Hepatocyte (in vitro differentiated cells): ENCODE data around the gene ZNF283. TPM values are rescaled to one million over a fixed set of nuclear protein-coding genes. Genes with fewer than 3 reads are reported as not detected.
"Not testable (repeated sequence)": the region's sequence is repeated elsewhere in the genome, so short reads cannot be mapped to it uniquely, and the experiment has no call there.

Experiments used
- DNase-seq: peaks from one replicate; pipeline ENCODE4 v3.0.0-alpha.2; 2016; ENCODE audit warnings: low spot score
- H2AFZ ChIP-seq: fragments of 200-600 bp; sonication (generic); 2 replicates; pipeline ENCODE4 v1.6.0; 2016; ENCODE audit warnings: antibody characterized with exemption, mild to moderate bottlenecking
- H3K27ac ChIP-seq: fragments of 200-600 bp; sonication (generic); 2 replicates; pipeline ENCODE4 v1.5.1; 2016; ENCODE audit warnings: mild to moderate bottlenecking
- H3K27me3 ChIP-seq: fragments of 200-600 bp; sonication (generic); 2 replicates; pipeline ENCODE4 v1.6.1; 2016
- H3K36me3 ChIP-seq: fragments of 200-600 bp; sonication (generic); replicated peaks from 2 replicates; pipeline ENCODE4 v1.5.1; 2016; ENCODE audit warnings: low read depth; ENCODE audit not compliant: insufficient read depth
- H3K4me1 ChIP-seq: fragments of 200-600 bp; sonication (generic); 2 replicates; pipeline ENCODE4 v1.5.1; 2016; ENCODE audit warnings: mild to moderate bottlenecking, moderate library complexity; ENCODE audit not compliant: insufficient read depth
- H3K4me2 ChIP-seq: fragments of 200-600 bp; sonication (generic); 2 replicates; pipeline ENCODE4 v1.6.0; 2016
- H3K4me3 ChIP-seq: fragments of 200-600 bp; sonication (generic); 2 replicates; pipeline ENCODE4 v1.5.1; 2016; ENCODE audit warnings: mild to moderate bottlenecking
- H3K79me2 ChIP-seq: fragments of 200-600 bp; sonication (generic); 2 replicates; pipeline ENCODE4 v1.6.0; 2017; ENCODE audit warnings: mild to moderate bottlenecking
- H3K9me2 ChIP-seq: fragments of 200-600 bp; sonication (generic); replicated peaks from 2 replicates; pipeline ENCODE4 v1.6.0; 2017; ENCODE audit warnings: mild to moderate bottlenecking; ENCODE audit not compliant: insufficient read depth
- H3K9me3 ChIP-seq: fragments of 200-600 bp; sonication (generic); 2 replicates; pipeline ENCODE4 v1.5.1; 2016; ENCODE audit warnings: low read depth, mild to moderate bottlenecking
- H4K20me1 ChIP-seq: fragments of 200-600 bp; sonication (generic); 2 replicates; pipeline ENCODE4 v1.6.0; 2016; ENCODE audit warnings: mild to moderate bottlenecking; ENCODE audit not compliant: insufficient read depth, poor library complexity, severe bottlenecking
- EZH2 ChIP-seq: fragments of 200-600 bp; sonication (generic); IDR thresholded peaks from 2 replicates; pipeline ENCODE4 v1.6.1; 2016; ENCODE audit warnings: antibody characterized with exemption, mild to moderate bottlenecking, borderline replicate concordance
- EZH2phosphoT487 ChIP-seq: fragments of 200-600 bp; sonication (generic); IDR thresholded peaks from one replicate; pipeline ENCODE4 v1.6.1; 2018; ENCODE audit warnings: antibody characterized with exemption, mild to moderate bottlenecking, low read depth, moderate library complexity; ENCODE audit not compliant: unreplicated experiment, severe bottlenecking
- WGBS: methylation state at CpG from one replicate; pipeline ENCODE4 v1.1.6; 2016; ENCODE audit warnings: low lambda C conversion rate; ENCODE audit errors: missing lambda C conversion rate; 5-methylcytosine and 5-hydroxymethylcytosine counted together
- polyA plus RNA-seq: library from polyadenylated mRNA; unstranded; fragments of >200 nt; fragmentation: Nextera tagmentation; extraction: Ambion mirVana; gene quantifications from 2 replicates; pipeline ENCODE4 v1.2.1, GENCODE V29; 2016
- total RNA-seq: library from RNA; depleted of rRNA; stranded (reverse); fragments of >200 nt; gene quantifications from 2 replicates; pipeline ENCODE4 v1.2.3, GENCODE V29; 2014
- TF ChIP-seq, protein P1 (sequence below): fragments of 200-600 bp; sonication (generic); IDR thresholded peaks from 2 replicates; pipeline ENCODE4 v1.5.1; 2016; ENCODE audit warnings: antibody characterized with exemption, mild to moderate bottlenecking; ENCODE audit not compliant: poor library complexity

Gene ZNF283
- total and polyA plus RNA-seq, 2 experiments from 2014 or later: 1.8 to 10.7 TPM

DNA sequence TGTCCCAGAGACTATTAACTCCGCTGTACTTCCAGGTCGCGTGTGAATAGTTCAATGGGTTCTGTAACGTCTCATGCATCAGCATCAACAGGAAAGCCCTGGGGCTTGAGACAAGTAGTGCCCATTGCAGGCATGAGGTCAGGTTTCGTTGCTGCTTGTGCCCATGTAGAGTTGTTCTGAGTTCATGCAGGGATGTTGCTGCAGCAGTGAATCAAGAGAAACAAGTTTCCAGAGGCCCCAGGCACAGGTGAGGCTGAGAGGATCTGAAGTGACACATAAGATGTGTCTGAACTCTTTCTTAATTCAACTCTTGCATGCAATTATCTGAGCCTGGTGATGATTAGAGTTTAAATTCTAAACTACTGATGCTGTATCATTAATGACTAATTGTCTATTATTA lies 8.6 kb upstream of the ZNF283 start:
- Histone ChIP-seq H3K27me3 (no peaks in the 10 kb centered on the region), H3K36me3 (no peaks in the 10 kb centered on the region), H3K79me2 (no peaks in the 10 kb centered on the region), H3K4me3 (no peak overlapping the region), H3K9me2 (no peaks in the 10 kb centered on the region), H4K20me1 (no peaks in the 10 kb centered on the region), H3K9me3 (no peaks in the 10 kb centered on the region), H3K4me2 (no peak overlapping the region), H3K27ac (no peak overlapping the region), H2AFZ (no peak overlapping the region), H3K4me1 (no peaks in the 10 kb centered on the region)
- 80% methylated on average over 5 of the region's 5 CpGs for WGBS
- DNase-seq: no peak
- TF ChIP-seq, protein P1, sequence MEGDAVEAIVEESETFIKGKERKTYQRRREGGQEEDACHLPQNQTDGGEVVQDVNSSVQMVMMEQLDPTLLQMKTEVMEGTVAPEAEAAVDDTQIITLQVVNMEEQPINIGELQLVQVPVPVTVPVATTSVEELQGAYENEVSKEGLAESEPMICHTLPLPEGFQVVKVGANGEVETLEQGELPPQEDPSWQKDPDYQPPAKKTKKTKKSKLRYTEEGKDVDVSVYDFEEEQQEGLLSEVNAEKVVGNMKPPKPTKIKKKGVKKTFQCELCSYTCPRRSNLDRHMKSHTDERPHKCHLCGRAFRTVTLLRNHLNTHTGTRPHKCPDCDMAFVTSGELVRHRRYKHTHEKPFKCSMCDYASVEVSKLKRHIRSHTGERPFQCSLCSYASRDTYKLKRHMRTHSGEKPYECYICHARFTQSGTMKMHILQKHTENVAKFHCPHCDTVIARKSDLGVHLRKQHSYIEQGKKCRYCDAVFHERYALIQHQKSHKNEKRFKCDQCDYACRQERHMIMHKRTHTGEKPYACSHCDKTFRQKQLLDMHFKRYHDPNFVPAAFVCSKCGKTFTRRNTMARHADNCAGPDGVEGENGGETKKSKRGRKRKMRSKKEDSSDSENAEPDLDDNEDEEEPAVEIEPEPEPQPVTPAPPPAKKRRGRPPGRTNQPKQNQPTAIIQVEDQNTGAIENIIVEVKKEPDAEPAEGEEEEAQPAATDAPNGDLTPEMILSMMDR: no peak
- TF ChIP-seq EZH2phosphoT487 (no peak), EZH2 (no peak)

DNA sequence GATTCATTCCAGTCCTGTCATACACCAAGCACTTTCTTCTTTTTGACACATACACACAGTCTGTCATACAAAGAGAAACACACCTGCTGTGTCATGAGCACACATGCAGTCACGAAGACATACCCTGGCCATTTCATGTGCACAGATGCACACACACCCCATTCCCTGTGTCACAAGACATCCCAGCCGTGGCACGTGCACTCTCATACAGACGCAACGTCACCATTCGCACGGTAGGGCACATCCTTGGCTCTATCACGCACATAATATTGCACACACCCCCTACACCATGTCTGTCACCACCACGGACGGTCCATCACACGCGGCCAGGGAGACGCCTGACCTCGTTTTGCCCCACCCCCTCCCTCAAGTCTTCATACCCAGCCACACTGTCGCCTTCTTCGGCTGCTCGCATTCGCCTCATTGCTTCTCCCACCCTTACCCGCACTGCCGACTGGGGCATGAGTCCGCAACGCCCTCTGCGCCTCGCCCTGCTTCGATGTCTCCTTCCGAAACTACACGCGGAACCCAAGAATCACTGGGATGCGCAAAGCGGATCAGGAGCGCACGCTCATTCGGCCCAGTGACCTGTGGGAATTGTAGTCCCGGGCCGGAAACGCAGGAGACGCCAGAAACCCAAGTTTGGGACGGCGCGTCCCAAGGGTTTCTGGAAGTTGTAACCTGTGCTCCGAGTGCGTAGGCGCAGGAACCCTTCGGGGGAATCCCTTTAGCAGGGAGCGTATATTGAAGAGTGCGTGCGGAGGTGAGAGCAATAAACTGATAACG lies 6.8 kb upstream of the ZNF283 start:
- Histone ChIP-seq H3K27me3 (no peaks in the 10 kb centered on the region), H3K36me3 (no peaks in the 10 kb centered on the region), H3K4me1 (no peaks in the 10 kb centered on the region), H2AFZ (no peak overlapping the region), H3K4me2 (no peak overlapping the region), H3K4me3 (no peak overlapping the region), H3K9me2 (no peaks in the 10 kb centered on the region), H3K27ac (no peak overlapping the region), H3K79me2 (no peaks in the 10 kb centered on the region), H4K20me1 (no peaks in the 10 kb centered on the region), H3K9me3 (no peaks in the 10 kb centered on the region)
- TF ChIP-seq EZH2 (no peak), EZH2phosphoT487 (no peak)
- TF ChIP-seq, protein P1: no peak
- 93% methylated on average over 45 of the region's 48 CpGs for WGBS
- DNase-seq: no peak

DNA sequence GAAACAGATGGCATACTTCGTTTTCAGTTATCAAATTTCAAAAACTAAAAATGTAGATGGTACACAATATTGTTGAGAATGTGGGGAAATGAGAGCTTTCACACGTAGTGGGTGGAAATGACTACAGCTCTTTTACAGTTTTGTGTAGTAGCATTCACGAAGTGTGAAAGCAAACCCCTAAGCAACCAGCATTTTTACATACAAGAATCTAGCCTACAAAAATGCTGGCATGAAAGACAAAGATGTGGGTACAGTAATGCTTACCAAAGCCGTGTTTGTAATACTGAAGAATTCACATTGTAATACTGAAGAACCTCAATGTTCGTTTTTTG lies 6.3 kb upstream of the ZNF283 start:
- Histone ChIP-seq H2AFZ (no peak overlapping the region), H3K27ac (no peak overlapping the region), H3K9me3 (no peaks in the 10 kb centered on the region), H3K4me1 (no peaks in the 10 kb centered on the region), H3K9me2 (no peaks in the 10 kb centered on the region), H3K79me2 (no peaks in the 10 kb centered on the region), H3K4me3 (no peak overlapping the region), H4K20me1 (no peaks in the 10 kb centered on the region), H3K27me3 (no peaks in the 10 kb centered on the region), H3K36me3 (no peaks in the 10 kb centered on the region), H3K4me2 (no peak overlapping the region)
- DNase-seq: no peak
- 70% methylated on average over 5 of the region's 5 CpGs for WGBS
- TF ChIP-seq EZH2: no peak
- TF ChIP-seq, protein P1: no peak
- TF ChIP-seq EZH2phosphoT487: no peak

DNA sequence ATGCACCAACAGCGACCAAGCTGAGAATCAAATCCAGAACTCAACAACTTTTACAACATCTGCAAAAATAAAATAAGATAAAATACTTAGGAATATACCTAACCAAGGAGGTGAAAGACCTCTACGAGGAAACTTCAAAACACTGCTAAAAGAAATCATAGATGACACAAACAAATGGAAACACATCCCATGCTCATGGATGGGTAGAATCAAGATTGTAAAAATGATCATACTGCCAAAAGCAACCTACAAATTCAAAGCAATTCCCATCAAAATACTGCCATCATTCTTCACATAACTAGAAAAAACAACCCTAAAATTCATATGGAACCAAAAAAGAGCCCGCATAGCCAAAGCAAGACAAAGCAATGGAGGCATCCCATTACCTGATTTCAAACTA lies 3.3 kb upstream of the ZNF283 start:
- not testable (repeated sequence) for H3K9me3 ChIP-seq, H3K36me3 ChIP-seq, H3K4me1 ChIP-seq, H2AFZ ChIP-seq, DNase-seq, H3K27me3 ChIP-seq, H3K79me2 ChIP-seq, H3K4me3 ChIP-seq, H3K27ac ChIP-seq, H3K4me2 ChIP-seq, H4K20me1 ChIP-seq, H3K9me2 ChIP-seq
- WGBS: 90% methylated on average over 3 of the region's 3 CpGs

DNA sequence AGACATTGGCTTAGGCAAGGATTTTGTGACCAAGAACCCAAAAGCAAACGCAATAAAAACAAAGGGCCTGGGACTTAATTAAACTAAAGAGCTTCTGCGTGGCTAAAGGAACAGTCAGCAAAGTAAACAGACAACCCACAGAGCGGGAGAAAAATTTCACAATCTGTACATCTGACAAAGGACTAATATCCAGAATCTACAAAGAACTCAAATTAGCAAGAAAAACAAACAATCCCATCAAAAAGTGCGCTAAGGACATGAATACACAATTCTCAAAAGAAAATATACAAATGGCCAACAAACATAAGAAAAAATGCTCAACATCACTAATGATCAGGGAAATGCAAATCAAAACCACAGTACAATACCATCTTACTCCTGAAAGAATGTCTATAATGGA lies 2.5 kb upstream of the ZNF283 start:
- H3K4me2 ChIP-seq, H3K36me3 ChIP-seq, H3K9me2 ChIP-seq, H3K79me2 ChIP-seq, H4K20me1 ChIP-seq, DNase-seq, H2AFZ ChIP-seq, H3K4me1 ChIP-seq, H3K27ac ChIP-seq, H3K4me3 ChIP-seq, H3K27me3 ChIP-seq, H3K9me3 ChIP-seq: not testable (repeated sequence)
- WGBS: 62% methylated on average over 4 of the region's 4 CpGs
